Activated T-cell treated with anti-CD3 and anti-CD28 coated beads, Interleukin-2, amount 50 U/mL, for 4 hours (primary cell): ENCODE measurements around the gene ACSS1. TPM values are rescaled to one million over a fixed set of nuclear protein-coding genes. Genes with fewer than 3 reads are reported as not detected.

Source experiments
- ATAC-seq, 2 donors: fragments of 200-7000 bp; cut with Tn5 transposase; one replicate each; pipeline ENCODE4 v1.10.0; 2021
- DNase-seq: peaks from one replicate; pipeline ENCODE4 v3.0.0-alpha.2; 2020
- H3K27me3 Mint-ChIP-seq: one replicate; pipeline ENCODE4 v1.8.0; 2021; ENCODE audit warnings: low read depth, mixed read lengths
- H3K36me3 Mint-ChIP-seq: one replicate; pipeline ENCODE4 v1.8.0; 2022; ENCODE audit warnings: mixed read lengths; ENCODE audit not compliant: insufficient read depth
- H3K4me1 Mint-ChIP-seq: one replicate; pipeline ENCODE4 v1.8.0; 2021; ENCODE audit warnings: low read depth, mixed read lengths
- H3K4me3 Mint-ChIP-seq: one replicate; pipeline ENCODE4 v1.8.0; 2021; ENCODE audit warnings: mild to moderate bottlenecking, moderate library complexity, mixed read lengths
- H3K9me3 Mint-ChIP-seq: one replicate; pipeline ENCODE4 v1.8.0; 2021; ENCODE audit warnings: mixed read lengths
- total RNA-seq, 3 donors: library from RNA; stranded (reverse); gene quantifications; one replicate each; pipeline ENCODE4 v1.2.1, GENCODE V29; 2021

The ACSS1 gene
- total RNA-seq, 3 donors from 2014 or later, result 5.4 to 8.8 (median 8.0) TPM

DNA sequence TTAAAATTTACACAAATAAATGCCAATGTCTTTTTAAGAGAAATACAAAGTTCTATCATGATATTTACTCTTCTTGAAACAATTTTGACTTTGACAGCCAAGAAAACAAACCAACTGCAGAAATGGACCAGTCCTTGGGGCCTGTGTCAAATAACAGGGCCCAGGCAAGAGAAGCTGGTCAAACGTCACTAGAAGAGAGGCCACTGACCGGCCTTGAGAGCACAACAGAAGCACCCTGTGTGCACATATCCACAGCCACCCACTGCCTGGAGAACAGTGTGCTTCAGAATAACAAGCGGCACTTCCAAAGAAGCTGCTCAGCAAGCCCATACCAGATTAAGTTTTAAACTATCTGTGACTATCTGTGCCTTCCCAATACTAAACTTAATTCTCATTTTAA is 80.1 kb downstream of the ACSS1 start:
- ATAC-seq (no peak), DNase-seq (no peak)
- H3K4me3 Mint-ChIP-seq, result no peak overlapping the region
- peaks cover 31% of the 10 kb centered on the region for H3K4me1 Mint-ChIP-seq
- no peaks in the 10 kb centered on the region for H3K27me3 Mint-ChIP-seq
- H3K36me3 Mint-ChIP-seq, result peaks cover 81% of the 10 kb centered on the region
- peaks cover 16% of the 10 kb centered on the region for H3K9me3 Mint-ChIP-seq

DNA sequence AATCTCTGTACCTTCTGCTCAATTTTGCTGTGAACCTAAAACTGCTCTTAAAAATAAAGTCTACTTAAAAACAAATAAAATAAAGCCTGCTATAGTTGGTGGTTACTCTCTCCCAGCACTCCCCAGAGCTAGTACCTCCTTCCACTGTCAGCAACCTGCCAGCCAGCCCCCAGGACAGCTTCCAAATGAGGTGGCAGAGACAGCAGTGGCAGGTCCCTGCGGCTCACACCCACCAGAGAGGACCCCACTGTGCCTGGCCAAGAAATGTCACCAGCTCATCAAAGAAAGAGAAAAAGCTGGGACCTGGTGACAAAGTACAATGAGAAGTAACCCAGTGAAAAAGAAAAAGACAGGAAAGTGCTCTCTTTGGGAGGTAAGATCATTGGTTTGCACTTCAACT is 80.6 kb downstream of the ACSS1 start:
- H3K9me3 Mint-ChIP-seq, result peaks cover 16% of the 10 kb centered on the region
- no peaks in the 10 kb centered on the region for H3K27me3 Mint-ChIP-seq
- no peak overlapping the region for H3K4me3 Mint-ChIP-seq
- ATAC-seq, result no peak
- DNase-seq, result no peak
- peaks cover 79% of the 10 kb centered on the region for H3K36me3 Mint-ChIP-seq
- peaks cover 28% of the 10 kb centered on the region for H3K4me1 Mint-ChIP-seq

DNA sequence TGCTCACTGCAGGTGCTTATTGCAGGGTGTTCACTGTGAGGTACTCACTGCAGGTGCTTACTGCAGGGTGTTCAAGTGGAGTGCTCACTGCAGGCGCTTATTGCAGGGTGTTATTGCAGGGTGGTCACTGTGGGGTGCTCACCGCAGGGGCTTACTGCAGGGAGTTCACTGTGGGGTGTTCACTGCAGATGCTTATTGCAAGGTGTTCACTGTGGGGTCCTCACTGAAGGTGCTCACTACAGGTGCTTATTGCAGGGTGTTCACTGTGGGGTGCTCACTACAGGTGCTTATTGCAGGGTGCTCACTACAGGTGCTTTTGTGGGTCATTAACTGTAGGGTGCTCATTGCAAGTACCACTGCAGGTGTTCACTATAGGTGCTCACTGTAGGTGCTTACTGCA is 85.6 kb downstream of the ACSS1 start:
- Mint-ChIP-seq H3K4me3 (no peak overlapping the region), H3K9me3 (peaks cover 16% of the 10 kb centered on the region), H3K27me3 (no peaks in the 10 kb centered on the region), H3K4me1 (peaks cover 9% of the 10 kb centered on the region), H3K36me3 (peaks cover 73% of the 10 kb centered on the region)
- DNase-seq (no peak), ATAC-seq (no peak)

DNA sequence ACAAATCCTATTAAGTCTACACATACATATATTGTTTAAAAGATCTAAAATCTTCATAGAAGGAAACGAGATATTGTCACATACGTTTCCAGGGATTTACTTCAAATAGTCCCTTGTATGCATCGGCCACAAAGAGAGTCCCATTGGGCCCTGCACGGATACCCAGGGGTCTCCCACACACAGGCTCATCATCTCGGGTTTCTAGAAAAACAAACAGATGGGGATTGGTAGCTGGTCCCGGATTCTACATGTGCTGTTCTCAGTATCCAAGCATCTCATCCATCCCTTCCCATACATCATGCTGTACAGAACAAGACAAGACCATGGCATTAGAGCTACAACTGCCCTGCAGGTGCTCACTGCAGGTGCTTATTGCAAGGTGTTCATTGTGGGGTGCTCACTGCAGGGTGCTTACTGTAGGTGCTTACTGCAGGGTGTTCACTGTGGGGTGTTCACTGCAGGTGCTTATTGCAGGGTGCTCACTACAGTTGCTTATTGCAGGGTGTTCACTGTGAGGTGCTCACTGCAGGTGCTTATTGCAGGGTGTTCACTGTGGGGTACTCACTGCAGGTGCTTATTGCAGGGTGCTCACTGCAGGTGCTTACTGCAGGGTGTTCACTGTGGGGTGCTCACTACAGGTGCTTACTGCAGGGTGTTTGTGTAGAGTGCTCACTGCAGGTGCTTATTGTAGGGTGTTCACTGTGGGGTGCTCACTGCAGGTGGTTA is 86.4 kb downstream of the ACSS1 start:
- H3K4me1 Mint-ChIP-seq, result peaks cover 10% of the 10 kb centered on the region
- H3K36me3 Mint-ChIP-seq, result peaks cover 69% of the 10 kb centered on the region

DNA sequence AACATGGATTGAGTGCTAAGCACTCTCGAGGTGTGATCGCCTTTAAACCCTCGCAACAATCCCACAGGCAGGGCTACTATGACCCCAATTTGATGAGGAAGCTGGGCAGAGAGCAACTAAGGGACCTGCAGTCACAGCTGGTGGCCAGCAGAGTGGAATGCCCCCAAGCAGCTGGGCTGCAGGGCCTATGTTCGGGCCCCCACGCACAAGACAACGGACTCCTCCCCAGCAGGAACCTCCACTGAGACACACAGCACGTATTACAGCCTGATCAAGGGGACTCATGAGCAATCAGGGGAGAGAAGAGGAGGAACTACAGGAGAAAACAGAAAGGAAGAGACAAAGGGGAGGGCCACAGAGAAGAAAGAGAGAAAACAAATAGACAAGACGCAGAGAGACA is 87.2 kb downstream of the ACSS1 start:
- Mint-ChIP-seq H3K27me3 (no peaks in the 10 kb centered on the region), H3K4me3 (no peak overlapping the region), H3K9me3 (peaks cover 4% of the 10 kb centered on the region), H3K36me3 (peaks cover 68% of the 10 kb centered on the region), H3K4me1 (peaks cover 9% of the 10 kb centered on the region)
- no peak for DNase-seq
- ATAC-seq, result no peak

More for the DNA sequence above, 86.4 kb downstream of the ACSS1 start:
- Mint-ChIP-seq H3K9me3 (peaks cover 11% of the 10 kb centered on the region), H3K27me3 (no peaks in the 10 kb centered on the region), H3K4me3 (no peak overlapping the region)
- ATAC-seq, result no peak
- no peak for DNase-seq

DNA sequence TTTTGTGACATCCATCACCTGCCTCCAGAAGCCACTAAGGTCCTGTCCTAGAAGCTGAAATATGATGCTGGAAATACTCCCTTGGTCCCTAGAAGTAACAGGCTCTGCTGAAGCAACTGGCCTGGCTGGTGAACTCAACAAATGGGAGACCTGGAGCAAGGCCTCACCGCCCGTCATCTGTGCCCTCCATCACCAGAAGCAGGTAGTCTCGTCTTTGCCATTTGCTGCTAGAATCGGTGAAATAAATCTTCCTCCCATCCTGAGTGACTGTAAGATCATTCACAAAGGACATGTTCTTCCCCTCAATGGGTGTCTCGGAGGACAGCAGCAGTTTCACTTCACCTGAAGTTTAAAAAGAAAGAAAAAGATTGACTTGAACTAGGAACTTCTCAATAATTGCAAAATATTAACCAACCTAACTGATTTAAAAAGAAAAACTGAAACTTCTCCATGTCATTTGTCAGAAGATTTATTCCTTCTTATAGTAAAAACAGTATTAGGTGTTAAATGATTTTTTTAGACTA is 87.8 kb downstream of the ACSS1 start:
- H3K4me1 Mint-ChIP-seq, result peaks cover 7% of the 10 kb centered on the region
- peaks cover 69% of the 10 kb centered on the region for H3K36me3 Mint-ChIP-seq
- H3K27me3 Mint-ChIP-seq, result no peaks in the 10 kb centered on the region
- DNase-seq (no peak), ATAC-seq (no peak)
- H3K9me3 Mint-ChIP-seq, result no peaks in the 10 kb centered on the region
- H3K4me3 Mint-ChIP-seq, result no peak overlapping the region

DNA sequence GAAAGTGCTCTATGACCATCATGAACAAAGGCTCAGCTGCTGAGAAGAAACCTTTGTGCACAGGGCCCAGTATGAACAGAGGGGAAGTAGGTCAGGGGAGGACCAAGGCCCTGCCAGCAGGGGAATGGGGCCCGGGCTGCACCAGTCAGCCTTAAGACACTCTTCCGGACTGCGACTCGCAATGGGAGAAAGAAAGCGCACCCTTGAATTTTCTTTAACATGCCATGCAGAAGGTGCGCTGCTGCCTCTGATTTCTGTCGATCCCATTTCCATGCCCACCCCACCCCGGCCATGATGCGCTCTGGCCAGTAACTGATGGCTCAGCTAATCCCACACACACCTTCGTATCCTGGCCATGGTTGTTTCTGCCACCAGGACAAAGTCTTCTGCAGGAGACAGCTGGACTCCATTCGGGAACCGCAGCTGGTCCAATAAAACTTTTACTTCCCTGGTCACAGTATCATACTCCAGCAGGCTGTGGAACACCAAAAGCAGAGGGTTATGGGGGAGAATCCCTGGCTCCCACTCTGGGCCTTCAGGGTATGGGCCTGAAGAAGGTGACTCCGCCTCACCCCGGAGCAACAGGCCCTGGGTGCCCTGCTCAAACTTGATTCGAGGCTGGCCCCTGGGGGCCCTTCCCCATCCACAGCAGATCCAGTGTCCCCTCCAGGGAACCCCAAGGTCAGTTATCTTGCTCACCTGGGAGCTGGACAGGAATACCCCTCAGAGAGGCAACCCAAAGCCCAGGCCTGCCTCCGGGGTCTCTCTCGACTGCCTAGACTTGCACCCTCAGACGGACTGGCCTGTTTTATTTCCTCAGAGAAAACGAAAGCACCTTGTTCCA is 88.5 kb downstream of the ACSS1 start:
- Mint-ChIP-seq H3K27me3 (no peaks in the 10 kb centered on the region), H3K4me3 (no peak overlapping the region), H3K36me3 (peaks cover 71% of the 10 kb centered on the region), H3K4me1 (peaks cover 14% of the 10 kb centered on the region), H3K9me3 (no peaks in the 10 kb centered on the region)
- no peak for ATAC-seq
- DNase-seq, result no peak

DNA sequence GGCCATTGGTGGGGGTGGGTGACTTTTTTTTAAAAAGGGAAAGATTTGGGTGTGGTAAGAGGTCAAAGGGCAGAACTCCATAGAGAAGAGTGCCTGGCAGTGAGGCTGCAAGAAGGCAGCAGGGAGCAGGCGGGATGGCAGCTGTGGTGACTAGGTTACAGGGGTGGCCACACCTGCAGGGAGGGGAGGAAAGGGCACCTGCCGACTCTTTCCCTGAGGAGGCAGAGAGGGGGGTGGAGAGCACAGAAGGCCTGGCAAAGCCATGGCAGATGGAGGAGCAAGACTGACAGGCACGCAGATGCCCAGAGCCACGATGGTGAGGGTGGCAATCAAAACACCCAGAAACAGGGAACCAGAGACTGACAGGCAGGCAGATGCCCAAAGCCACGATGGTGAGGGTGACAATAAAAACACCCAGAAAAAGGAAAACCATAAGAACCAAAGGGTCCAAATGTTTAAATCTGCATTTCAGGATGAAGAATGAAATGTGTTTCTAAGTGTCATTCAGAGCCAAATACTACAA is 89.6 kb downstream of the ACSS1 start:
- DNase-seq (no peak), ATAC-seq (no peak)
- Mint-ChIP-seq H3K4me1 (peaks cover 17% of the 10 kb centered on the region), H3K36me3 (peaks cover 69% of the 10 kb centered on the region), H3K9me3 (no peaks in the 10 kb centered on the region), H3K4me3 (no peak overlapping the region), H3K27me3 (no peaks in the 10 kb centered on the region)

DNA sequence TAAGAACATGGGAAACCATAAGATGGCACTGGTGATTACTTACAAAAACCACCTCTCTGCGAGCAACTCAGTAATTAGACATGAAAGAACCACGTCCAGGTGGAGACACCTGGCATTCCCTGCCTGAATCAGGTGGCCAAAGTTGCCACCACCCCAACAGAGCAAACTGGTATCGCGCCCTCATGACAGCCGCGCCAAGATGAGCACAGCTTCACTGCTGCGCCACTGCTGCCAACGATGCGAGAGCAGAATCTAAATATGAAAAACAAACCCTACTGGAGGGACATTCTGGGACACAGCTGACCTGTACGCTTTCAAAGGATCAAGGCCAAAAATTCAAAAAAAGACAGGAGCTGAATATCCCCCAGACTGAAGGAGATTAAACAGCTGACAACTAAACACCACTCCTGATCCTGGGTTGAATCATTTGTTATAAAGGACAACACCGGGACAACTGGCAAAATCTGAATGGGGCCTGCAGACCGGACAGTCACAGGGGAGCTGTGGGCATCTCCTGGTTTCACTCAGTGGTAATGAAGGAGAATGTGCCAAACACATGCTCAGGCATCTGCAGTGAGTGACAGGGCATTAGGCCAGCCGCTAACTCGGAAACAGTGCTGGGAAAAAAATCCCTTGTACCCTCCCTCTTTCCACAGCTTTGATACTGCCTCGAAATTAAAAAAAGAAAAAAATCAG is 91.5 kb downstream of the ACSS1 start:
- no peak overlapping the region for H3K4me3 Mint-ChIP-seq
- H3K4me1 Mint-ChIP-seq, result peaks cover 35% of the 10 kb centered on the region
- H3K9me3 Mint-ChIP-seq, result no peaks in the 10 kb centered on the region
- H3K36me3 Mint-ChIP-seq, result peaks cover 80% of the 10 kb centered on the region
- DNase-seq (no peak), ATAC-seq (no peak)
- no peaks in the 10 kb centered on the region for H3K27me3 Mint-ChIP-seq

DNA sequence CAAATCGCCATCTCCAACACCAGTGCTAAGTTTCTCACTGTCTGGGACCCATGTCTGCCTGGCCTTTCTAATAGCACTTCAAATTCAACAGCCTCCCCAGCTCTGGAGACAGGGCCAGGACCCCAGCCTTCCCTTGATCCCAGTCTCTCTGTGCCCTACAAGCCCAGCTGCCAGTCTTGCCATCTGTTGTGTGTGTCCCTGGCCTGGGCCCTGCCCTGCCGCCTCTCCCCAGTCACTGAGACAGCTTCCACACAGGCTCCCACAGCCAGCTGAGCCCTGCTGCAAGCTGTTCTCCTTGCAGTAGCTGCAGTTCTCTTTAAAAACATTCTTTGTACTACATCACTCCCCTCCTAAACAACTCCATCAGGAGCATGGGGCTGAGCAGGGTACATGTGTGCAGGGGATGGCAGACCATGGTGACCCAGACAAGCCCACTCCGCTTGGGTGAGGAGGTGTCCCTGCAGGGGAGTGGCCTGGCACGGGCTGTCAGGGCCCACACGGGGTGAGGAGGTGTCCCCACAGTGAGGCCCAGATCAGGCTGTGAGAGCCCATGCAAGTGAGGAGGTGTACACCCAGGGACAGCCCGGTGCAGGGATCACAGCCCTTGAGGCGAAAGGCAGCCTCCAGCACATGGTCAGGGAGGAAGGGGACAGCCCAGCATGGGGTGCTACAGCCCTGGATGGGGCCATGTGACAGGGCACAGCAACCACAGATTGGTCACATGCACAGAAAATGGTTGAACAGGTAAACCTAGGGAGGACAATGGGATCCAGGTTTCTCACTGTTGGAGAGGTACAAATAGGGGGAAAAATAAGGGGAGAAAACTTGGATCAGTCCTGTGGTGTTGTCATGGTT is 92.6 kb downstream of the ACSS1 start:
- ATAC-seq (no peak), DNase-seq (no peak)
- Mint-ChIP-seq H3K4me3 (no peak overlapping the region), H3K9me3 (no peaks in the 10 kb centered on the region), H3K27me3 (no peaks in the 10 kb centered on the region), H3K36me3 (peaks cover 77% of the 10 kb centered on the region), H3K4me1 (peaks cover 44% of the 10 kb centered on the region)

DNA sequence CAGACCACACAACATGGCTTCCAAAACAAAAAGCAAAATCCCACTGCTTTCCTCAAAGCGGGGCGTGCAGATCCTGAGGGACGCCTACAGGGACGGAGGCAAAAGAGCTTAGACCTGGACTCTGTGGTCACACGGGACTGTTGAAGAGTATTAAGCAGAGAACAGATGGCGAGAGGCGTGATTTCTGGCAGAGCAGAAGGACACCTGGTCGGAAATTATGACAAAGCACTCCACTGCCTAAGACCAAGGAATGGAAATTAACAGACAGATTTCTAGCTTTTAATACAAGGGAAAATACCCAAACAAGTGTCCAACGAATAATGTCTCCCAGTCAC is 93.5 kb downstream of the ACSS1 start:
- Mint-ChIP-seq H3K4me3 (no peak overlapping the region), H3K4me1 (peaks cover 49% of the 10 kb centered on the region), H3K36me3 (peaks cover 74% of the 10 kb centered on the region), H3K9me3 (no peaks in the 10 kb centered on the region), H3K27me3 (no peaks in the 10 kb centered on the region)
- no peak for DNase-seq
- ATAC-seq, result no peak

DNA sequence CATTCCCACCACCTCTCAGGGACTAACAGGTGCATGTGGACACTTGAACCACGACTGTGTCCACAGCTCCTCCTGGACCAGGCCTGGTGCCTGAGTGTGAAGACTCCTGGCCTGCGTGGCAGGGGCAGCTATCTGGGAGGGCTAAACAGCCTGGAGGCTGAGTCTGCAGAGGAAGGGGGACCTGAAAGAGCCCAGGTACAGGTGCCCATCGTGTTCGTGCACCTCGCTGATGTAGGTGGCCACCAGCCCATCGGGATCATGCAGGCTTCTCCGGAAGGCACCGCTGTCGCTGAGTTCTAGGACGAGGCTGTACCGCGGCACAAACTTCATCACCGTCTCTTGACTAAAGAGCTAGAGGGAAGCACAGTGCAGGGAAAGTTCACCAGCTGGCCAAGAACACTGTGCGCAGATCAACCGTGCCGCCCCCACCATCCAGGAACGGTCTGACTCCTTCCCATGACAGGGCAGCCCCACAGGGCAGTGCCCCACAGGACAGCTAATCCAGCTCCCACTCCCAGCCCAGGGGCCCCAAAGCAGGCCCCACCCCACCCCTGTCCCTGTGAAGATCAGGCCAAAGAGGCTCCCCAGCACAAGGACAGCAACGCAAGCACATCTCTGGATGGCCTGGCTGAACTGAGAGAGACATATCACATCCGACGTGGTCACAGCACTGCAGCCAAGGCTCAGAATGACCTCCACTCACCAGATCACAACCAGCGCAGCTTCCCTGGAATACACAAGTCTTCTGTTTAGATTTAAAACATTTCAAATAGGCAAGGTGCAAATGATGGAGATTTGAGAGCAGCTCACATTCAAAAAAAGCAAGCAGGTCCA is 94.0 kb downstream of the ACSS1 start:
- no peak for DNase-seq
- H3K36me3 Mint-ChIP-seq, result peaks cover 68% of the 10 kb centered on the region
- H3K4me1 Mint-ChIP-seq, result peaks cover 49% of the 10 kb centered on the region
- no peaks in the 10 kb centered on the region for H3K9me3 Mint-ChIP-seq
- no peaks in the 10 kb centered on the region for H3K27me3 Mint-ChIP-seq
- no peak for ATAC-seq
- H3K4me3 Mint-ChIP-seq, result no peak overlapping the region

DNA sequence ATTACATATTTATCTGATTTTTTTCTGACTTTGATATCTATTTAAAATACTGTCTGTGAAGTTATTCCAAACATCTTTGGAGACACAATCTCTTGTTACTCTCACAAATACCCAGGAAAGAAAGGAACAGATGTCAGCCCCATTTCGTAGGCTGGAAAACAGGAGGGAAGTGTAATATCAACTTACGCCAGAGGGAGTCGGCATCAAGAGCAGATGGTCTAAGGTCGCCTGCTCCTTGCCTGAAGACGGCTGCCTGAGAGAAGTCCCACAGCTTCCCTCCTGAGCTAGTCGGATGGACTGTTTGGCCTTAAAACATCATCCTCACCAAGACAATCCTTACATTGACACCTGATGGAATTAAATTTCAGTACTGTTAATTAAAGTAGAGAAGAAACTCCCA is 95.4 kb downstream of the ACSS1 start:
- no peak for DNase-seq
- peaks cover 48% of the 10 kb centered on the region for H3K4me1 Mint-ChIP-seq
- H3K4me3 Mint-ChIP-seq, result no peak overlapping the region
- no peaks in the 10 kb centered on the region for H3K9me3 Mint-ChIP-seq
- no peaks in the 10 kb centered on the region for H3K27me3 Mint-ChIP-seq
- H3K36me3 Mint-ChIP-seq, result peaks cover 59% of the 10 kb centered on the region
- ATAC-seq, result no peak
